NCI-H146 (cell line): ENCODE measurements around the gene RADIL.
A peak's percentile ranks its signal among the peaks of the same experiment; 100 is the strongest.

Experiments used
- DNase-seq: peaks from one replicate; lab custom pipeline; 2025; lab: John Stamatoyannopoulos, UW

Gene RADIL

GRCh38 chr7:4775250-4775847 is 108.2 kb downstream of the RADIL start, which contains the start of gene AP5Z1:
AP5Z1 (plus strand) TSS chr7:4775623; CDS start chr7:4775716, 93 bp downstream.
- peak; percentile 96 for DNase-seq

GRCh38 chr7:4774658-4775249 is 108.8 kb downstream of the RADIL start:
- peak; percentile 18 for DNase-seq

- no peak for DNase-seq
Measured at GRCh38 chr7:4774007-4774406, 109.5 kb downstream of the RADIL start.

GRCh38 chr7:4772306-4772705 is 111.2 kb downstream of the RADIL start:
- DNase-seq, result no peak

GRCh38 chr7:4771737-4772136 is 111.8 kb downstream of the RADIL start:
- no peak for DNase-seq

GRCh38 chr7:4770886-4771285 is 112.6 kb downstream of the RADIL start:
- DNase-seq, result no peak

GRCh38 chr7:4769761-4770160 is 113.8 kb downstream of the RADIL start:
- peak; percentile 35 for DNase-seq

GRCh38 chr7:4768597-4769569 is 114.6 kb downstream of the RADIL start:
- no peak for DNase-seq

GRCh38 chr7:4766666-4767519 is 116.6 kb downstream of the RADIL start:
- no peak for DNase-seq

GRCh38 chr7:4765776-4766490 is 117.6 kb downstream of the RADIL start:
- DNase-seq, result no peak

- DNase-seq, result no peak
Measured at GRCh38 chr7:4764402-4765007, 119.0 kb downstream of the RADIL start.

GRCh38 chr7:4763794-4764185 is 119.7 kb downstream of the RADIL start:
- no peak for DNase-seq

GRCh38 chr7:4763091-4763793 is 120.3 kb downstream of the RADIL start:
- DNase-seq, result no peak

GRCh38 chr7:4762121-4763055 is 121.1 kb downstream of the RADIL start:
- DNase-seq, result no peak

GRCh38 chr7:4760952-4761351 is 122.6 kb downstream of the RADIL start:
- DNase-seq, result no peak

- no peak for DNase-seq
Measured at GRCh38 chr7:4759211-4759610, 124.3 kb downstream of the RADIL start.

GRCh38 chr7:4758791-4759190 is 124.7 kb downstream of the RADIL start:
- no peak for DNase-seq

GRCh38 chr7:4758111-4758510 is 125.4 kb downstream of the RADIL start:
- no peak for DNase-seq

GRCh38 chr7:4755045-4755444 is 128.5 kb downstream of the RADIL start:
- DNase-seq, result no peak
